HepG2 (cell line): ENCODE results near the gene ILKAP. TPM values are rescaled to one million over a fixed set of nuclear protein-coding genes. Genes with fewer than 3 reads are reported as not detected.

Source experiments
- ATAC-seq: fragments of 200-7000 bp; cut with Tn5 transposase; 3 replicates; pipeline ENCODE4 v1.9.1; 2020; ENCODE audit warnings: mild to moderate bottlenecking, moderate library complexity
- BruUV-seq: library from RNA; stranded (reverse); fragments of 400-500 nt; replicated peaks from 2 replicates; lab custom pipeline; 2021; lab: Mats Ljungman, UMichigan
- CTCF ChIA-PET: fragments of 300-600 bp; formaldehyde crosslinking; extraction: SDS; loops from one replicate; lab custom pipeline; 2021; ENCODE audit warnings: low total read pairs, inconsistent platforms, low intra/inter-chr PET ratio; lab: Yijun Ruan, JAX
- POLR2A ChIA-PET: fragments of 350-600 bp; sonication (Branson Sonifier 250); formaldehyde crosslinking; loops from one replicate; lab custom pipeline; 2020; ENCODE audit warnings: antibody characterized with exemption, inconsistent platforms; lab: Yijun Ruan, JAX
- DNase-seq: peaks from one replicate; pipeline ENCODE4 v3.0.0-alpha.2; 2015; ENCODE audit warnings: low spot score
- FAIRE-seq: peaks from 3 replicates; lab custom pipeline; 2011; peaks lifted over from hg19 to GRCh38; lab: Jason Lieb, UNC
- H2AFZ ChIP-seq: one replicate; pipeline ENCODE4 v1.6.1; 2011; ENCODE audit warnings: low read length, inconsistent platforms
- H3K27ac ChIP-seq: fragments of 300-600 bp; 3 replicates; pipeline ENCODE4 v1.8.0; 2011; ENCODE audit warnings: mixed run types, mild to moderate bottlenecking, mixed read lengths, low read length, inconsistent platforms; ENCODE audit not compliant: insufficient read depth; ENCODE audit errors: extremely low read length
- H3K27me3 ChIP-seq, 2 experiments: fragments of 200-600 bp in 1 of 2; 2 replicates in 1 of 2; 3 replicates in 1 of 2; pipeline versions ENCODE4 v1.6.0 to v1.8.0; 2011; ENCODE audit warnings: low read length in 2 of 2, mild to moderate bottlenecking in 2 of 2, moderate library complexity in 2 of 2, inconsistent platforms in 1 of 2; ENCODE audit not compliant: insufficient read depth in 2 of 2, control insufficient read depth in 1 of 2
- H3K36me3 ChIP-seq, 2 experiments: fragments of 200-600 bp in 1 of 2; replicated peaks in 1 of 2; 2 replicates in 1 of 2; 3 replicates in 1 of 2; pipeline versions ENCODE4 v1.5.1 to v1.8.0; 2011; ENCODE audit warnings: low read length in 2 of 2, inconsistent platforms in 1 of 2; ENCODE audit not compliant: insufficient read depth in 2 of 2, control insufficient read depth in 1 of 2
- H3K4me1 ChIP-seq: 2 replicates; pipeline ENCODE4 v1.5.1; 2012; ENCODE audit warnings: low read length, inconsistent platforms; ENCODE audit not compliant: insufficient read depth
- H3K4me2 ChIP-seq: 2 replicates; pipeline ENCODE4 v1.6.0; 2011; ENCODE audit warnings: low read depth, low read length, inconsistent platforms
- H3K4me3 ChIP-seq, 3 experiments: fragments of 200-600 bp in 1 of 3; sonication (generic), shearing (Covaris generic) in 1 of 3; replicated peaks in 1 of 3; 2 replicates each; pipeline ENCODE4 v1.5.1; 2011 to 2016; ENCODE audit warnings: low read length in 3 of 3, inconsistent platforms in 2 of 3, low read depth in 2 of 3, mild to moderate bottlenecking in 2 of 3, control low read depth in 1 of 3, mixed read lengths in 1 of 3; ENCODE audit not compliant: insufficient read depth in 1 of 3
- H3K79me2 ChIP-seq: one replicate; pipeline ENCODE4 v1.6.1; 2011; ENCODE audit warnings: low read length, inconsistent platforms; ENCODE audit not compliant: insufficient read depth
- H3K9ac ChIP-seq: 2 replicates; pipeline ENCODE4 v1.6.0; 2011; ENCODE audit warnings: mild to moderate bottlenecking, low read depth, low read length, inconsistent platforms; ENCODE audit not compliant: insufficient read depth
- H3K9me3 ChIP-seq: 2 replicates; pipeline ENCODE4 v1.5.1; 2012; ENCODE audit warnings: mild to moderate bottlenecking, low read length
- H4K20me1 ChIP-seq: 2 replicates; pipeline ENCODE4 v1.6.0; 2011; ENCODE audit warnings: inconsistent platforms, mild to moderate bottlenecking, low read length, moderate library complexity; ENCODE audit not compliant: insufficient read depth
- FOXK1 ChIP-seq: sonication (generic); formaldehyde crosslinking; IDR thresholded peaks from 2 replicates; pipeline ENCODE4 v1.4.0; 2020; ENCODE audit warnings: low read depth, missing genetic modification reagents, borderline replicate concordance
- MEF2D ChIP-seq: sonication (generic); formaldehyde crosslinking; IDR thresholded peaks from 2 replicates; pipeline ENCODE4 v1.5.1; 2020; ENCODE audit warnings: mild to moderate bottlenecking, missing genetic modification reagents
- ZNF225 ChIP-seq: sonication (generic); formaldehyde crosslinking; IDR thresholded peaks from 2 replicates; pipeline ENCODE4 v1.4.0; 2020; ENCODE audit warnings: mild to moderate bottlenecking, missing genetic modification reagents
- ZNF432 ChIP-seq: sonication (generic); formaldehyde crosslinking; IDR thresholded peaks from 2 replicates; pipeline ENCODE4 v1.5.0; 2020; ENCODE audit warnings: missing genetic modification reagents, mild to moderate bottlenecking, borderline replicate concordance
- ZNF724P ChIP-seq: sonication (generic); formaldehyde crosslinking; IDR thresholded peaks from 2 replicates; pipeline ENCODE4 v1.8.0; 2022; ENCODE audit warnings: missing genetic modification reagents, borderline replicate concordance
- WGBS: methylation state at CpG from one replicate; pipeline ENCODE4 v1.1.6; 2017; ENCODE audit warnings: low lambda C conversion rate; 5-methylcytosine and 5-hydroxymethylcytosine counted together
- in situ Hi-C: cut with HindIII; loops from 2 replicates; pipeline ENCODE4 v1.10.0; 2017; ENCODE audit warnings: low pct_unique_long_range_greater_than_20kb; ENCODE audit not compliant: extremely low pct_ligation_motif_present
- intact Hi-C: fragments of 100-400 bp; cut with micrococcal nuclease; formaldehyde crosslinking; loops from one replicate; pipeline ENCODE4 v1.10.0; 2022; ENCODE audit not compliant: unreplicated experiment
- polyA plus RNA-seq, 8 experiments: library from polyadenylated mRNA; depleted of rRNA in 3 of 8; stranded (reverse) in 7 of 8; unstranded in 1 of 8; fragments of >200 nt; fragmentation: Illumina TruSeq in 4 of 8; extraction: Trizol in 4 of 8; gene quantifications; 2 replicates each; pipeline versions ENCODE4 v1.2.1 to v1.2.3, GENCODE V29; 2011 to 2016; ENCODE audit warnings: low read depth in 4 of 8, missing spikeins in 1 of 8, mixed read lengths in 1 of 8; ENCODE audit not compliant: insufficient read depth in 1 of 8
- total RNA-seq, 5 experiments: library from RNA; depleted of rRNA; stranded (reverse); fragments of >200 nt; fragmentation: Illumina TruSeq; extraction: Trizol; gene quantifications; 2 replicates each; pipeline ENCODE4 v1.2.3, GENCODE V29; 2016; ENCODE audit warnings: low read depth in 1 of 5
- TF ChIP-seq, protein P1 (sequence below): sonication (generic); formaldehyde crosslinking; IDR thresholded peaks from 2 replicates; pipeline ENCODE4 v1.8.1; 2022; ENCODE audit warnings: low read depth, mild to moderate bottlenecking, missing genetic modification reagents

The ILKAP gene
- total and polyA plus RNA-seq, 2 of the 13 experiments (the other 11 are each of a cell fraction or from before 2014, with no cell fraction given) = 29.6 to 33.1 TPM

- Histone ChIP-seq H3K4me2 (no peak overlapping the region), H3K4me3 (no peak overlapping the region), H4K20me1 (no peaks in the 10 kb centered on the region), H3K27ac (no peak overlapping the region), H3K9me3 (no peaks in the 10 kb centered on the region), H3K36me3 (no peaks in the 10 kb centered on the region), H3K79me2 (no peaks in the 10 kb centered on the region), H3K4me1 (peaks cover 30% of the 10 kb centered on the region), H3K9ac (no peak overlapping the region), H2AFZ (no peak overlapping the region), H3K27me3 (peaks cover 17 to 67% of the 10 kb centered on the region in 2 experiments)
- in situ Hi-C loops (no loop called here), intact Hi-C loops (loop anchor here (1.0 kb wide), 1 partner anchor 10 kb away; no protein-coding TSS in a partner anchor)
- 80% methylated on average over 29 of the region's 29 CpGs for WGBS
- DNase-seq = no peak
- FAIRE-seq = no peak
- TF ChIP-seq ZNF432 (no peak), MEF2D (CRISPR knock-in tag) (no peak), FOXK1 (CRISPR knock-in tag) (no peak), ZNF724P (CRISPR knock-in tag) (no peak), ZNF225 (CRISPR knock-in tag) (no peak)
- TF ChIP-seq, protein P1, sequence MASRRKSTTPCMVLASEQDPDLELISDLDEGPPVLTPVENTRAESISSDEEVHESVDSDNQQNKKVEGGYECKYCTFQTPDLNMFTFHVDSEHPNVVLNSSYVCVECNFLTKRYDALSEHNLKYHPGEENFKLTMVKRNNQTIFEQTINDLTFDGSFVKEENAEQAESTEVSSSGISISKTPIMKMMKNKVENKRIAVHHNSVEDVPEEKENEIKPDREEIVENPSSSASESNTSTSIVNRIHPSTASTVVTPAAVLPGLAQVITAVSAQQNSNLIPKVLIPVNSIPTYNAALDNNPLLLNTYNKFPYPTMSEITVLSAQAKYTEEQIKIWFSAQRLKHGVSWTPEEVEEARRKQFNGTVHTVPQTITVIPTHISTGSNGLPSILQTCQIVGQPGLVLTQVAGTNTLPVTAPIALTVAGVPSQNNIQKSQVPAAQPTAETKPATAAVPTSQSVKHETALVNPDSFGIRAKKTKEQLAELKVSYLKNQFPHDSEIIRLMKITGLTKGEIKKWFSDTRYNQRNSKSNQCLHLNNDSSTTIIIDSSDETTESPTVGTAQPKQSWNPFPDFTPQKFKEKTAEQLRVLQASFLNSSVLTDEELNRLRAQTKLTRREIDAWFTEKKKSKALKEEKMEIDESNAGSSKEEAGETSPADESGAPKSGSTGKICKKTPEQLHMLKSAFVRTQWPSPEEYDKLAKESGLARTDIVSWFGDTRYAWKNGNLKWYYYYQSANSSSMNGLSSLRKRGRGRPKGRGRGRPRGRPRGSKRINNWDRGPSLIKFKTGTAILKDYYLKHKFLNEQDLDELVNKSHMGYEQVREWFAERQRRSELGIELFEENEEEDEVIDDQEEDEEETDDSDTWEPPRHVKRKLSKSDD = no peak
- ChIA-PET POLR2A (interaction anchor here (0.7 kb wide), 1 partner anchor 9 kb away, joined by 4 read pairs; no protein-coding TSS in a partner anchor), CTCF (no interaction called here)
- BruUV-seq = no TSS peak
- no peak for ATAC-seq
Observed at GRCh38 chr2:238224356-238225035, 21.0 kb upstream of the ILKAP start.
